Neural crest cell (in vitro differentiated cells): ENCODE results near the gene AGBL1. TPM values are rescaled to one million over a fixed set of nuclear protein-coding genes. Genes with fewer than 3 reads are reported as not detected.

Source experiments
- DNase-seq: peaks from one replicate; pipeline ENCODE4 v3.0.0; 2021; ENCODE audit warnings: low read depth, mixed read lengths, low spot score
- H3K27ac Mint-ChIP-seq: one replicate; pipeline ENCODE4 v1.8.0; 2021; ENCODE audit warnings: mild to moderate bottlenecking, mixed read lengths; ENCODE audit not compliant: unreplicated experiment
- H3K27me3 Mint-ChIP-seq: 2 replicates; pipeline ENCODE4 v1.8.0; 2021; ENCODE audit warnings: low read depth, mild to moderate bottlenecking, mixed read lengths
- H3K36me3 Mint-ChIP-seq: 2 replicates; pipeline ENCODE4 v1.8.0; 2021; ENCODE audit warnings: low read depth, mild to moderate bottlenecking, mixed read lengths
- H3K4me1 Mint-ChIP-seq: 2 replicates; pipeline ENCODE4 v1.8.0; 2021; ENCODE audit warnings: mixed read lengths
- H3K4me3 Mint-ChIP-seq: one replicate; pipeline ENCODE4 v1.8.0; 2021; ENCODE audit warnings: mild to moderate bottlenecking, mixed read lengths
- H3K9me3 Mint-ChIP-seq: 2 replicates; pipeline ENCODE4 v1.8.0; 2021; ENCODE audit warnings: mixed read lengths
- CTCF ChIP-seq: fragments of 200-600 bp; sonication (generic); conservative IDR thresholded peaks from 2 replicates; pipeline ENCODE4 v1.5.0; 2021; ENCODE audit warnings: antibody characterized with exemption, mild to moderate bottlenecking
- total RNA-seq: library from RNA; stranded (reverse); gene quantifications from 2 replicates; pipeline ENCODE4 v1.2.1, GENCODE V29; 2021

The AGBL1 gene
- total RNA-seq, 1 donor from 2014 or later: 0.05 TPM

GRCh38 chr15:86488046-86488445, 408.4 kb downstream of the AGBL1 start:
- DNase-seq: no peak
- H3K4me3 Mint-ChIP-seq: no peak overlapping the region
- H3K4me1 Mint-ChIP-seq: no peaks in the 10 kb centered on the region
- peaks cover 2% of the 10 kb centered on the region for H3K9me3 Mint-ChIP-seq
- H3K36me3 Mint-ChIP-seq: no peaks in the 10 kb centered on the region
- peaks cover 2% of the 10 kb centered on the region for H3K27me3 Mint-ChIP-seq
- no peak overlapping the region for H3K27ac Mint-ChIP-seq
- TF ChIP-seq CTCF: no peak

DNA sequence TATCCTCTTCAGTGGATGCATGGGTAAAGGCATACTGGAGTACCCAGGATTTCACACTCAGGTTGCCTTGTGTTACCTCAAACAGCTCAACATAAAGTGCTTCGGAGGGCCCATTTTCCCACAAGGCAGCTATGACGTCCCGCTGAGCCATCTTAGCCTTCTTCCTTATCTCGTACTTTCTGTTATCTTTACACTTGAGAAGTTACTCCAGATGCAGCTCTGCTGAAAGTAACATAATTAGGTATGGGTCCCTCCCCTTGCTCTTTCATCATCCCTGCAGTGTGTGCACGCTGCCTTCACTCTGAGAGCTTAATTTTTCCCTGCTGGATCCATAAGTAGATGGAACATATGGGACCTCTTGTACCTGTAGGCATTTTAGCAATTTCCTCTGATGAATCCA, 410.3 kb downstream of the AGBL1 start:
- Mint-ChIP-seq H3K27ac (no peak overlapping the region), H3K4me3 (no peak overlapping the region), H3K27me3 (no peaks in the 10 kb centered on the region), H3K9me3 (peaks cover 2% of the 10 kb centered on the region), H3K36me3 (no peaks in the 10 kb centered on the region), H3K4me1 (no peaks in the 10 kb centered on the region)
- no peak for TF ChIP-seq CTCF
- no peak for DNase-seq

DNA sequence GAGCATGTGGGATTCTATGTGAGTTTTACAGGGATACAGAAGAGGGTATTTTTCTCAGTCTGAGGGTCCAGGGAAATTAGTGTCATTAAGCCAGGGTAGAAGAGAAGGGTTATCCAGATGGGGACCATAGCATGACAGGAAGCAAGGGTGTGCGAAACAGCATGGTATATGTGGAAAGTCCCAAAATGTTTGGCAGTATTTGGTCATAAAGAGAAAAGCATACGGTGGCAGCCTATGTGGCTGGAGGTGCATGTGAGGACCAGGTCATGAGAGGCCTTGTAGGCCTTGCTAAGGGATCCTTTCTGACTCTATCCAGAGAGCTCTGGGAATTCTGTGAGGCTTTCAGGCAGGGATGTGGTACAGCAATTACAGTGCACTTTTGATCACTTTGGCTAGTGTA, 411.4 kb downstream of the AGBL1 start:
- no peak overlapping the region for H3K4me3 Mint-ChIP-seq
- no peaks in the 10 kb centered on the region for H3K36me3 Mint-ChIP-seq
- no peaks in the 10 kb centered on the region for H3K4me1 Mint-ChIP-seq
- no peak for DNase-seq
- no peaks in the 10 kb centered on the region for H3K27me3 Mint-ChIP-seq
- no peak overlapping the region for H3K27ac Mint-ChIP-seq
- no peak for TF ChIP-seq CTCF
- H3K9me3 Mint-ChIP-seq: peaks cover 2% of the 10 kb centered on the region

- no peak overlapping the region for H3K4me3 Mint-ChIP-seq
- TF ChIP-seq CTCF: no peak
- DNase-seq: no peak
- H3K27me3 Mint-ChIP-seq: no peaks in the 10 kb centered on the region
- H3K9me3 Mint-ChIP-seq: peaks cover 2% of the 10 kb centered on the region
- no peaks in the 10 kb centered on the region for H3K4me1 Mint-ChIP-seq
- H3K27ac Mint-ChIP-seq: no peak overlapping the region
- no peaks in the 10 kb centered on the region for H3K36me3 Mint-ChIP-seq
Observed at GRCh38 chr15:86493884-86494283, 414.2 kb downstream of the AGBL1 start.

GRCh38 chr15:86494475-86494874, 414.8 kb downstream of the AGBL1 start:
- no peaks in the 10 kb centered on the region for H3K27me3 Mint-ChIP-seq
- no peak for TF ChIP-seq CTCF
- H3K27ac Mint-ChIP-seq: no peak overlapping the region
- no peaks in the 10 kb centered on the region for H3K36me3 Mint-ChIP-seq
- no peak for DNase-seq
- H3K9me3 Mint-ChIP-seq: peaks cover 2% of the 10 kb centered on the region
- H3K4me1 Mint-ChIP-seq: no peaks in the 10 kb centered on the region
- H3K4me3 Mint-ChIP-seq: no peak overlapping the region

GRCh38 chr15:86502301-86502700, 422.6 kb downstream of the AGBL1 start:
- no peak for DNase-seq
- Mint-ChIP-seq H3K27ac (no peak overlapping the region), H3K27me3 (peaks cover 10% of the 10 kb centered on the region), H3K4me3 (no peak overlapping the region), H3K4me1 (no peaks in the 10 kb centered on the region), H3K9me3 (peaks cover 3% of the 10 kb centered on the region), H3K36me3 (no peaks in the 10 kb centered on the region)
- TF ChIP-seq CTCF: no peak
